HG03025 (cell line): ENCODE results near the gene VPS50.

ENCODE experiments used
- ATAC-seq: cut with Tn5 transposase; IDR thresholded peaks from one replicate; pipeline ENCODE4 v1.9.1; 2021; ENCODE audit warnings: mild to moderate bottlenecking, moderate library complexity; ENCODE audit not compliant: unreplicated experiment, low FRiP score

Gene VPS50

GRCh38 chr7:93390660-93391059 lies 158.5 kb downstream of the VPS50 start:
- ATAC-seq: no peak

GRCh38 chr7:93392984-93393383 lies 160.8 kb downstream of the VPS50 start:
- ATAC-seq: no peak

- ATAC-seq: no peak
Observed at GRCh38 chr7:93399642-93400041, 167.5 kb downstream of the VPS50 start.

- no peak for ATAC-seq
Observed at GRCh38 chr7:93402944-93403343, 170.8 kb downstream of the VPS50 start.

GRCh38 chr7:93407239-93407638 lies 175.1 kb downstream of the VPS50 start:
- no peak for ATAC-seq

GRCh38 chr7:93409324-93409723 lies 177.2 kb downstream of the VPS50 start:
- no peak for ATAC-seq
